Left hindlimb (tissue), 1 donor: ENCODE results near the gene RPS6KC1.
"Not testable (repeated sequence)": the region's sequence is repeated elsewhere in the genome, so short reads cannot be mapped to it uniquely, and the experiment has no call there.

ENCODE experiments used
- DNase-seq: peaks from one replicate; pipeline ENCODE4 v3.0.0-alpha.2; 2018

The RPS6KC1 gene

GRCh38 chr1:213111502-213111901 lies 60.5 kb downstream of the RPS6KC1 start:
- no peak for DNase-seq

GRCh38 chr1:213112723-213113122 lies 61.7 kb downstream of the RPS6KC1 start:
- DNase-seq: not testable (repeated sequence)

DNA sequence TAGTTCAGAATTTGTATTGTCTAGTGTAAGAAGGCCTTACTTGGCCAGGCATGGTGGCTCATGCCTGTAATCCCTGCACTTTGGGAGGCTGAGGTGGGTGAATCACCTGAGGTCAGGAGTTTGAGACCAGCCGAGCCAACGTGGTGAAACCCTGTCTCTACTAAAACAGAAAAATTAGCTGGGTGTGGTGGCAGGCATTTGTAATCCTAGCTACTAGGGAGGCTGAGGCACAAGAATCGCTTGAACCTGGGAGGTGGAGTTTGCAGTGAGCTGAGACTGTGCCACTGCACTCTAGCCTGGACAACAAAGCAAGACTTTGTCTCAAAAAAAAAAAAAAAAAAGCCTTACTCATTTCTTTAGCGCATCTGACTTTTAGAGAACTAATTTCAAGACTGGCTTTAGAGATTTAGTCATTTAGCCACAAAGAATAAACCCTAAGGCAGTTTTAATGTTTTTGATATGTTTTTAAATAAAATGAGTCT lies 66.7 kb downstream of the RPS6KC1 start:
- DNase-seq: not testable (repeated sequence)

- no peak for DNase-seq
These were observed 68.8 kb downstream of the RPS6KC1 start for GRCh38 chr1:213119794-213120193.

DNA sequence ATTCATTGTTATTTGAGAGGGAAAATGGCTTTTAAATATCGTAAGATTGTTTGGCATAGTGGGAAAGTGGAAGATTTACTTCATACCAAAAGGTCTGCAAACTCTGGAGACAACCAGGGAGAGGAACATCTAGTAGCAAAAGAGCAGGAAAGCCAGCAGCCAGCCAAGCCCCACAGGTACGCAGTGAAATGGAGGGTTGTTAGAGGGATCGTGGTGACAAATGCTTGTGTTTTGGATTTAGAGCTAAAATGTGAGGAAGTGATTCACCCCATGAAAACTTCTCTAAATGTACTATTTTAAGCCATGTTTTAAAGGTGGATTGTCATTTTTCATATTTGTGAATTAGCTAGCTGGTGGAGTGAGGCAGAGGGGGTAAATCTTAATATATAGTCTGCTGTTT lies 69.3 kb downstream of the RPS6KC1 start:
- DNase-seq: no peak

DNA sequence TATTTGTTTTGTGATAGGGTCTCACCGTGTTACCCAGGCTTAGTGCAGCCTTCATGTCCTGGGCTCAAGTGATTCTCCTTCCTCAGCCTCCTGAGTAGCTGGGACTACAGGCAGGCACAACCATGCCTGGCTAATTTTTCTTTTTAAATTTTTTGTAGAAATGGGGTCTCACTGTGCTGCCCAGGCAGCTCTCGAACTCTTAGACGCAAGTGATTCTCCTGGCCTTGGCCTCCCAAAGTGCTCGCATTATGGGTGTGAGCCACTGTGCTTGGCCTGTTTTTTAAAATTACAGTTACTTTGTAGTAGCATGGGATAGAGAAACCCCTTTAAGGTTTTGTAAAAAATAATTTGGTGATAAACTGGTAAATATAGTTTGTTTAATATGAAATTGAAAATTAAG lies 69.9 kb downstream of the RPS6KC1 start:
- no peak for DNase-seq

DNA sequence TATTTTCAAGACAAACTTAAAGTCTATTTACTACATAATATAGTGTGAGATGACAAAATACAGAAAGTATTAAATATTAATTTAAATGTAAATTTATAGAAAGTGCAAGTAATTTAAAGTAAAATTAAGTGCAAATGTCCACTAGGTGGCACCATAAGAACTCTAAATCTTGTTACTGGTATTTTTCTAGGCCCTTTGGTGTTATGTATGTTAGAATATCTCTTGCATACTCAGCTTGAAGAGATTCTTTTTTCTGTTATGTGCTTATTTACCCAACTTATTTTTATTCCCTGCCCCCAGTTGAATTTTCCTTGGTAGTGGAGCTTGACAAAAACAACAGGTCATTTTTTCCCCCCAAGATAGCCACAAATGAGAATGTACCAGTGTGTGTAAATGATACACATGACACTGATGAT lies 71.5 kb downstream of the RPS6KC1 start:
- no peak for DNase-seq

GRCh38 chr1:213123087-213123486 lies 72.0 kb downstream of the RPS6KC1 start:
- no peak for DNase-seq

- DNase-seq: no peak
These were observed 72.5 kb downstream of the RPS6KC1 start for GRCh38 chr1:213123536-213123935.

- no peak for DNase-seq
These were observed 73.5 kb downstream of the RPS6KC1 start for GRCh38 chr1:213124590-213124989.

- DNase-seq: no peak
These were observed 74.6 kb downstream of the RPS6KC1 start for GRCh38 chr1:213125643-213126042.

DNA sequence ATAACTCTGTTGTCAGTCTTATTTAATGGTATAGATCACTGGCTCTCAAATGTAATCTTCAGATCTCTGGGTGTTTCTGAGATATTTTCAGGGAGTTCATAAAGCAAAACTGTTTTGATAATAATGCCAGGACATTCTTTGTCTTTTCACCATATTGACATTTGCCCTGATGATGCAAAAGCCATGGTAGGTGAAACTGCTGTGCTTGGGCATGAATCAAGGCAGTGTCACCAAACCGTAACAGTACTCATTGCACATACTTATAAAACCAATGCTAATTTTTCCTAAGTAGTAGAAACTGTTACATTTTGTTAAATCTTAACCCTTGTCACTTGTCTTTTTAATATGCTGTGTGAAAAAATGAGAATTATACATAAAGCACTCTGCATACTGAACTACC lies 76.0 kb downstream of the RPS6KC1 start:
- DNase-seq: no peak

- no peak for DNase-seq
These were observed 81.0 kb downstream of the RPS6KC1 start for GRCh38 chr1:213131851-213132655.

DNA sequence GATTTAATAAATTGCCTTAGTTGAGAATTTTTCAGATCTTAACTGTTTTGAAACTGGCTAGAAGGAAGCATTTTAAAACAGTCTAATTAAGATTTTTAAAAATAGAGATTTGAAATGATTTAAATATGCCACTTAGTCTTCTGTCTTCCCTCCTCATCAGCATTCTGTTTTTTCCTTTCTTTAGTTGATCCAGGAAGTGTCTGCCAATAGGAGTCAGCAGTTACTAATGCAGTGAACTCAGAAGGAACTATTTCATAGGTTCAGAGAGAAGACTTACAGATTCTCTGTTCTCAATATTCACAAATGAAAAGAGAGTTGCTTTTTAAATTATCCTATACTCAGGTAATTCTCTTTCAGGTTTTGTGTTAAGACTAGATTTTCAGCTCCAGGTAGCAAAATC lies 84.5 kb downstream of the RPS6KC1 start:
- no peak for DNase-seq

- DNase-seq: no peak
These were observed 85.3 kb downstream of the RPS6KC1 start for GRCh38 chr1:213136190-213136917.

- DNase-seq: no peak
These were observed 87.3 kb downstream of the RPS6KC1 start for GRCh38 chr1:213138391-213138790.

- no peak for DNase-seq
These were observed 87.9 kb downstream of the RPS6KC1 start for GRCh38 chr1:213138892-213139291.

DNA sequence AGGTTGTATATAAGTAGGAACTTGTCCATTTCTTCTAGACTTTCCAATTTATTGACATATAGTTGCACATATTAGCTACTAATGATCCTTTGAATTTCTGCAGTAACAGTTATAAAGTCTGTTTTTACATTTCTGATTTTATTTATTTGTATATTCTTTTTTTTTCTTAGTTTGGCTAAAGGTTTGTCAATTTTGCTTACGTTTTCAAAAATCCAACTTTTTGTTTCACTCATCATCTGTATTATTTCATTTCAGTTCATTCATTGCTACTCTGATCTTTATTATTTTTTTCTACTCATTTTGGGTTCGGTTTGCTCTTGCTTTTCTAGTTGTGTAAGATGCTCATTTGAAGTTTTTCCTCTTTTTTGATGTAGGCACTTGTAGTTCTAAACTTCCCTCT lies 97.9 kb downstream of the RPS6KC1 start:
- DNase-seq: no peak

GRCh38 chr1:213150090-213150489 lies 99.0 kb downstream of the RPS6KC1 start:
- DNase-seq: not testable (repeated sequence)

DNA sequence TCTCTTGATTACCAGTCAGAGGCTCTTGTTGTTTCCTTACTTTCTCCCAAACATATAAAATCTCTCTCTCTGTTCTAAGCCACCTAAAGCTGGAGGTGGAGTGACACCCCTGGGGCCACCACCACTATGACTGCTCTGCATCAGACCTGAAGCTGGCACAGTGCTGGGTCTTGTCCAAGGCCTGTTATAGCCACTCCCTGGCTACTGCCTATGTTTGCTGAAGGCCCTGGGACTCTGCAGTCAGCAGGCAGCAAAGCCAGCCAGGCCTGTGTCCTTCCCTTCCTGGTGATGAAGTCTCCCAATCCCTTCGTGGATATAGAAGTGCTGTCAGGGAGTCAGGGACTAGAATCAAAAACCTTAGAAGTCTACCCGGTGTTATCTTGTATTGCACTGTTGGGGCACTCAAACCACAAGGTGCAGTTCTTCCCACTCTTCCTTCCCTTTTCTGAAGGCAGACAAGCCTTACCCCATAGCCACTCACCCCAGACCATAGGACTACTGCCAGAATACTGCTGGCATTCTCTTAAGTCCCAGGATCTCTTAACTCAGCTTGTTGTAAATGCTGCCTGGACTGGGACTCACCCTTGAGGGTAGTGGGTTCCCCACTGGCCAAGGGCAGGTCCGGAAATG lies 103.1 kb downstream of the RPS6KC1 start:
- DNase-seq: no peak

DNA sequence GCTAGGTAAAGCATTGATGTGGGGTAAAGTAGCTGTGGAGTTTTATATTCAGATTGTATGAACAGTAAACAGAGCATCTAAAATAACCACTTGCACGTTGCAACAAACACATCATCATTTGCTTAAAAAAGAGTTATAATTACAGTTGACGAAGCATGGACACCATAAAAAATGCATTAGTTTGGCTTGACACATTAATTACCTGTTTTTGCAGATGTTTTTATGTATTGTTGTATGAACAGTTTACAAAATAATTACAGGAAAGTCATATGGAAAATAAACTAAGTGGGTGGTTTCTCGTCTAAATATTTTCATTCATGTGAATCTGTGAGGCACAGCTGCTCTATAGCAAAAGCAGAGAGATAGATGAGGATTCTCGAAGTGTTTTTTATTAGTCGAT lies 108.3 kb downstream of the RPS6KC1 start:
- no peak for DNase-seq

DNA sequence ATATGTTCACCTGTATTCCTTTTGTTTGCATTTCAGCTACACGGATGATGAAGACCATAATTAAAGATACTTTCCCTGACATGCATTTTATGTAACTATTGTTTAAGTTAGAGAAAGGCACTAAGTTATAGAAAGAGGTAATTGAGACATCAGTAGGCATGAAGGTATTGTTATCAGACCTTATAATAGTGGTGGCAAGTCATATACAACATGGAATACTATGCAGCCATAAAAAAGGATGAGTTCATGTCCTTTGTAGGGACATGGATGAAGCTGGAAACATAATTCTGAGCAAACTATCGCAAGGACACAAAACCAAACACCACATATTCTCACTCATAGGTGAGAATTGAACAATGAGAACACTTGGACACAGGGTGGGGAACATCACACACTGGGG lies 109.4 kb downstream of the RPS6KC1 start:
- DNase-seq: not testable (repeated sequence)

DNA sequence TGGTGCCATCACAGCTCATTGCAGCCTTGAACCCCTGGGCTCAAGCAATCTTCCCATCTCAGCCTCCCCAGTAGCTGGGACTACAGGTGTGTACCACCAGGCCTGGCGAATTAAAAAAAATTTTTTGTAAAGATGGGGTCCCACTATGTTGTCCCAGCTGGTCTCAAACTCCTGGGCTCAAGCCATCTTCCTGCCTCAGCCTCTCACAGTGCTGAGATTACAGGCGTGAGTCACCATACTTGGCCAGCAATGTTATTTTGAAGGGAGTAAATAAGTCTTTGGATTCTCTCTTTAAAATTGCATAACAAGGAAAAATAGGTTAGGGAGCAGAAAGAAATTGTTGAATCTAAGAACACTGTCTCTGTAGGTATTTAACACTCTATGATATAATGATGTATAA lies 111.3 kb downstream of the RPS6KC1 start:
- no peak for DNase-seq

DNA sequence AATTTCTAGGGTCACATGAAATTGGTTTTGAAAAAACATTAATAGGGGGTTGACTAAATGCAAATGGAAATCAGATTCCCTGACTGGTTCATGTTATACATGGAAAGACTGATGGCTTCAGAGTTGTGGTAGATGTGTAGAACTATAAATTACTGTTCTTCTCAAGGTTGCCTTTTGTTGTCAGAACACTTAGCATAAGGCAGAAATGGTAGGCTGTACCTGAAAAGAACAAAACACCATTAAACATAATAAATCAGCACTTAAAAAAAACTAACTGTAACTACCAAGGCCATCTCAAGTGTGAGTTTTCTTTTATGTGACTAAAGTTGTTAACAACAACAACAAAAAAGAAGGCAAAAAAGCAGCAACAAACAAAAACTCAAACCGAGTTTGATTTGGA lies 111.8 kb downstream of the RPS6KC1 start:
- no peak for DNase-seq
